Inferior parietal cortex (tissue), 1 donor: ENCODE results near the gene PIGO.

Experiments
- DNase-seq: peaks from one replicate; pipeline ENCODE4 v3.0.0-alpha.2; 2016; ENCODE audit errors: extremely low spot score

The PIGO gene

GRCh38 chr9:35096035-35096849 is at the start of gene PIGO:
Gene PIGO, minus strand, starts transcription at chr9:35096591. Its CDS starts 1,026 bp downstream, at chr9:35095565.
- DNase-seq: peak; percentile 82

GRCh38 chr9:35142037-35142436 is 45.6 kb upstream of the PIGO start:
- DNase-seq: no peak

GRCh38 chr9:35140093-35140492 is 43.7 kb upstream of the PIGO start:
- no peak for DNase-seq

DNA sequence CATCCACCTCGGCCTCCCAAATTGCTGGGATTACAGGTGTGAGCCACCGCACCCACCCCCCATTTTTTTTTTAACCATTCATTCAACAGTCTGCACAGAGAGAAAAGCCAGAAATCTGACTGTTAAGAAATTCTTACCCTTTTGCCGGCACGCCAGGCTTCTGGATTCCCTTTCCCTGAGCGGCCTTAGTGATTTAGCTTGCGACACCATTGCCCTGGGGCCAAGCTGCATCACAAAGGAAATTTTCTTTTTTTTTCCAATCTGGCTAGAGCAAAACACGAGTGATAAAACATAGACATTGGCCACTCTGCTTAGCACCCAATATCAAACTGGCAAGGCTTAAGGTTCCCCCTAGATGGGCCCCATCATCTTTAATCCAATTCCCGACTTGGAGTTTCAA is 40.5 kb upstream of the PIGO start:
- DNase-seq: no peak

DNA sequence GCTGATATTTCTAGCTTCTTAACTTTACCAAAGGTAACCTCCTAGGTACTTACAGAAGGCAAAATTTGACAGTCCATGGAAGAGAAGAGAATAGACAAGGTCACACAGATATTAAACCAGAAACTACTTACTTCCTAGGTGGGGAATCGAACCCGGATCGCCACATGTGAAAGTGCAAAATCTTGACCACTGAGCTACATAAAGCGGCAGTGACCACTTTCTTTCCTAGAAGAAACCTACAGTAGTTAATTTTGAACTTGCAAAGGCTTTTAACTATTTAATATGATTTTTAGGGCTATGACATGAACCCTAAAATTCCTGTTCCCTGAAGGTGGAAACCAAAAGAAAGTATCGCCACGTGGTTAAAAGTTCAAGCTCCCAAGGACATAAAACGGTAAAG is 39.6 kb upstream of the PIGO start:
- DNase-seq: no peak

- no peak for DNase-seq
Measured at GRCh38 chr9:35134920-35135319, 38.5 kb upstream of the PIGO start.

- peak; percentile 95 for DNase-seq
Measured at GRCh38 chr9:35116898-35117551, 20.6 kb upstream of the PIGO start.

GRCh38 chr9:35116539-35116897 is 20.1 kb upstream of the PIGO start:
- no peak for DNase-seq

DNA sequence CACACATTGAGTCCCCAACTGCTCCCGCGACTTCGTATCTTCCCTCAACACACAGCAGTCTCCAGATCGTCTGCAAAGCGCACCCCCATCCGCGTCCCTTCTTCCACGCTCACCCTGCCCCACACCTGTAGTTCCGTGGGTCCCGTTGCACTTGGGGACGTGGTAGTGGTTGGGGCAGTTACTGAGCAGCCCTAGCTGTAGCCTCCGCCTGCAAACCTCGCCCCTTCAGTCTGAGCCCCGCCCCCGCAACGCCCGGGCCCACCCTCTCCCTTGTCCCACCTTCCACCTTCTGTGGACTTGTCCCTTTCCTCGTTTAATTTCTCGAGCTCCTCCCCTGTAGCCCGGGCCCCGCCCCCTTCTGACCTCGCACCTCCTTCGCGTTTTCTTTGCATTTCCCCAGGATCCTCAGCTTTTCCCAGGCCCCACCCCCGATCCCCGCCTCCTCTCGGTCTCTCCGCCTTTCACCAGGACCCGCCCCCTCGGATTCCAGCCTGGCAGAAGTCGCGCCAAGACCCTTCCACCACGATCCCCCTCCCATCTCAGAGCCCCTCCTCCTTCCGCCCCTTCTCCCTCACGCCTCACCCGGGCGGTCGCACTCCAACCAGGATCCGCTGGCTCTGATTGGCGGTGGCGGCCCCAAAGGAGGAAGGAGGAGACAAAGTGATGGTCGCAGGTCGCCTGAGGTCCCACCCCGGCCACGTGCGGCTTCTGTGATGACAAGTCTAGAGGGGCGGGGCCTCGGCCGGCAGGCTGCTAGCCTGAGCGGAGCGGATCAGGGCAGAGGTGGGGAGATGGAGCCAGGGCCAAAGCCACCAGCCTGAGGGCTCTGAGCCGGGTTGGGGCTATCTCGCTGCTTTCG is 19.5 kb upstream of the PIGO start, which contains the start of gene ATOSB:
TSS of gene ATOSB (minus strand) at position 183 of the 859 bp plus-strand sequence. CDS start 7,588 bp downstream, outside the sequence.
- DNase-seq: peak; percentile 60

- DNase-seq: peak; percentile 4
Measured at GRCh38 chr9:35114840-35115628, 18.6 kb upstream of the PIGO start.

DNA sequence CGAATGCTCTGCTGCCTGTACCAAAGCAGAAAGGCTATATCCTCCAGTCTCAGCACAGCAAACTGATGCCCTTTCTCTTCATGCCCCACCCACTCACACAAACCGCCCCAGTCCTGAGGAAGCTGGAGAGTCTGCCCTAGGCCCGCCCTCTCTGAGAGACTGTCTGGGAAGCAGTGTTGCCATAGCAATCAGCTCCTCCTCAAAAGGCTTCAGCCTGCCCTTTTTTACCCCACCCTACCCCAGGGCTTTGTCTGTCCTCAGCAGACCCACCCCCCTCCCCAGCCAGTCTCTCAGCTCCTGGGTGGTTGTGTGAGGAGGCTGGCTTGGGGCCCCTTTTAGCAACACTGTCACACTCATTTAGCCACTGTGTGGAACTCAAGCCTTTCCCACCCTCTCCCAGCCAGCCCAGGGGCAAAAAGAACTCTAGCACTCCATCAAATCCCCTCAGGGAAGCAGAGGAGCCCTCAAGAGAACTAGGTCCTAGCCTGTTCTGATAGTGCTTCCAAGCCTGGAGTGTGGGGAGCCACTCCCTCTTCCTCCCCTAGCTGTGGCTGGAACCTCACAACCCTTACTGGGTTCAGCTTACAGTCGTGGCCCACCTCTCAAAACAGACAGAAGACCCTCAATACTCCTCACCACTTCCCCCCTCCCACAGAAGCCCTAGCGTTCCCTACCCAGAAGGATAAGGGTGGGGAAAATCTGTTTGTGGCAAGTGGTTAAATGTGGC is 17.9 kb upstream of the PIGO start:
- peak; percentile 46 for DNase-seq

DNA sequence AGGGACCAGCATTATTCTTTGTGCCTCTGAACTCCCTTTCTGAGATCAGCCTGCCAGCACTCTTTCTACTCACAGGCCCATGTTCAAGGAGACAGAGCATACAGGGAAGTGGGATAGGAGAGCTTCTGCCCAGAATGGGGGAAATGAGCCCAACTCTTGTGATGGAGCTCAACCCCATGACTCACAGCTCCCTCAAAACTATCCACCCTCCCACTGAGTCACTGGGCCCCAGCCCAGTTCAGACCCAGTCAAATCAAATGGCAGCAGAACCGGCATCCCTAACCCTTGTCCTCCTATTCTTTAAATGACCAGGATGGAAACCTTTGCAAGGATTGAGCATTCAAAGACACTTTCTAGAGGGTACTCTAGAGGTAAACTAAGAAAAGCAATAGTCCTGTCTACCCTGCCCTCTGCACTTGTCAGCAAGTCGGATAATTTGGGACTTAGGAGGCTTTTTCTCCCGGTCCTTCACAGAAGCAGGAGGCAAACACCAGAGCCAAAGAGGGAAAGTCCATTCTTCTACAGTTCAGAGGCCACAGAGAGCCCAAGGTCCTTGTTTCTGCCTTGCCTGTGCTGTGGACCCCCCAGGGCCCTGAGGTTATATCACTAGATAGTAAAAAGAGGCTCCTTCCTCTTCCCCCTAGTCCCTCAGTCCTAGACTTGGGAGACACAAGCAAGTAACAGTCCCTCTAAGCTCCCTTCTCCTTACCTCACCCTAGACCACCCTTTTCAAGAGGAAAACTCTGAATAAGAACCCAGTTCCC is 16.0 kb upstream of the PIGO start:
- no peak for DNase-seq

DNA sequence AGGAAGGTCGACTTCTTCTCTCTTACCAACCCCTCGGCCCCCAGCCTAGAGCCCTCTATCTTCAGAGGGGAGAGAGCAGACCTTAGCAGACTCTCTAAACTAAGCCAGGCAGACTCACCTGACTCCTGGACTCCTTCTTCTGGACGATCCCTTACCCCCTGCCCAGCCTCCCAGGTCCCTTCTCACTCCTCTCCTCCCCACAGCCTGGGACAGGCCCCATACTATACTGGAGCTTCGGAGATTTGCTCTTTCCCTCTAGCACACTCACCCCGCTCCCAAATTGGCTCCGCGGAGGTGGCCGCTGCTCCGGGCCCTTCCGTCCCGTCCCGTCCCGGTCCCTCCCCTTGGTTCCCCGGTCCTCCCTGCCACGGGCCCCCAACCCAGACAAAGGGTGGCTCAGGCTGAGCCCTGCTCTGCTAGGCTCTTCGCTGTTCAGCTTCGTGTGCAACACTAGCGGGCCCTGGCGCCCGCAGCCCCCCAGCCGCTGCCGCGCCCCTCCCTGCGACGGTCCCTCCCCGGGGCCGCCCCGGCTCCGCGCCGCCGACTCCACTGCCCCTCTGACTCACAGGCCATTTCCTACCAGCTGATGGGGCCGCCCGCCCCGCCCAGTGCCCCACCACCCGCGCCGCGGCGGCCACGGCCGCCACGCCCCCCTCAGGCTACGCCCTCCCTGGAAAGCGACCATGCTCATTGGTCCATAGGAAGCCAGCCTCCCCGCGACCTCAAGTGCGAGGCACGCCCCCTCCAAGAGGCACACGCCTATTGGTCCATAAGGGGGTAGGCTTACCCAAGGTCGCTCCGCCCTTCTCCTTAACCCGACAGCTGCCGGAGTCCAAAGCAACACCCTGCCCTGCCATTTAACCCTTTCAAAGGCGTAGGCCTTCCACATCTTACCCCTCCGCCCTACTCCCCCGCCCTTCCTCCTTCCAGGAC is 14.9 kb upstream of the PIGO start:
- DNase-seq: peak; percentile 98

DNA sequence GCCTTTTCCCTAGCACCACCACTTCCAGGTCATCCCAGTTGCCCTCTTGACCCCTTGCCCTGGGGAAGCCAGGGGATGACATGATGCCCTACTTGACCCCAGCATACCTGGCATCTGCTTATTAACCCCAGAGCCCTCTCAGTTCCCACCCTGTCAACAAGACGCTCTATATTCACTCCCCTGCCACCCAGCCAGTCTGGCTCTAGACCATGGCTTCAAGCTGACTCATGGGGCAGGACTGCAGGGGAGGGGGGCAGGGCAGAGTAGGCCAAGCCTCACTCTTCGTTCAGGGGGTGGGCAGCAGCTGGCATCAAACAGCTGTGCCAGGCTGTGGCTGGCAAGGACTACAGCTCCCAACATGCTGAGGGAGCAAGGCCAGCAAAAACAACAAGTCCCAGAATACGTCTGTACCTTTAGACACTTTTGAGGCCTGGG is 14.0 kb upstream of the PIGO start:
- DNase-seq: peak; percentile 30

- DNase-seq: peak; percentile 6
Measured at GRCh38 chr9:35108946-35109575, 12.7 kb upstream of the PIGO start.

GRCh38 chr9:35108461-35108860 is 12.1 kb upstream of the PIGO start:
- no peak for DNase-seq

DNA sequence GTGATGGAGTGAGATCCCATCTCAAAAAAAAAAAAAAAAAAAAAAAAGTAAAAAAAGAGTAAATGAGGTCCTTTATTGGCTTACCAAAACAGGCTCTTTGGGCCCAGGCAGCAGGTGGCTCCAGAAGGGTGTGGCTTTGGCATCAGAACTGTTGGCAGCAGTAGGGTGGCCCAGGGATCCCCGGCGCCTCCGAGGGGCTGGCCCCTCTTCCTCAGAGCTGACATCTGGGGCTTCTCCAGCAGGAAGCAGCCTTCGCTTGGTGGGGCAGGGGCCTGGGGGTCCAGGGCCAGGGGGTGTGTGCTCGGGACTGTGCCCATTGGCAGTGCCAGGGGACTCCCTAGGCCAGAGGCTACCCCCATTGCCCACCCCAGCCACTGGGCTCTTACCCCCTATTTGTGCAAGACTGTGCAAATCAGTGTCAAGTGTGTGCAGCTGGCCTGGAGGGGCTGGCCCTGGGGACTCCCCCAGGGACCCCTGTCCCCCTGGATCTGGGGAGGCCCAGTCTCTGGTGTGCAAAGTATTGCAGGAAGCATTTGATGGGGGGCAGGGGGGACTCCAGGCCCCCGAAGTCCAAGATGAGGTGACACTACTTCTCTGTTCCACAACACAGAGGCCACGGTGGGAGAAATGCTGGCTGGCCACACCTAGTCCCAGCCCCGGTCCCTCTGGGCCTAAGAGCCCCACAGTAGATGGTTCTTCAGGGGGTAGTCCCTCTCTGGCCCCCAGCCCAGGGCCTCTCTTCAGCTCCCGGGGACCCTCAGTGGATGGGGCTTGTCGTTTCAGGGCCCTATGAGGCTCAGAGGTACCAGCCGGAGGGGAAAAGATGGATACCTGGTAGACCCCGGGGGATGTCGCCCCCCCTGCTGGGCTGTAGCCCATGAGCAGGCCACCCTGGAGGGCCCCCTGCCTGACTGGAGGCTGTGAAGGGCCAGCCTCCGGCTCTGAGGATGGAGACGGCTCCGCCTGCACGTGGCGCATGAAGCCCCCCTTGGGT is 11.2 kb upstream of the PIGO start:
- no peak for DNase-seq
